HG02571 (cell line): ENCODE data around the gene NFE2.

Experiments
- ATAC-seq: cut with Tn5 transposase; IDR thresholded peaks from one replicate; pipeline ENCODE4 v1.9.1; 2021; ENCODE audit warnings: mild to moderate bottlenecking, moderate library complexity; ENCODE audit not compliant: unreplicated experiment

The NFE2 gene

DNA sequence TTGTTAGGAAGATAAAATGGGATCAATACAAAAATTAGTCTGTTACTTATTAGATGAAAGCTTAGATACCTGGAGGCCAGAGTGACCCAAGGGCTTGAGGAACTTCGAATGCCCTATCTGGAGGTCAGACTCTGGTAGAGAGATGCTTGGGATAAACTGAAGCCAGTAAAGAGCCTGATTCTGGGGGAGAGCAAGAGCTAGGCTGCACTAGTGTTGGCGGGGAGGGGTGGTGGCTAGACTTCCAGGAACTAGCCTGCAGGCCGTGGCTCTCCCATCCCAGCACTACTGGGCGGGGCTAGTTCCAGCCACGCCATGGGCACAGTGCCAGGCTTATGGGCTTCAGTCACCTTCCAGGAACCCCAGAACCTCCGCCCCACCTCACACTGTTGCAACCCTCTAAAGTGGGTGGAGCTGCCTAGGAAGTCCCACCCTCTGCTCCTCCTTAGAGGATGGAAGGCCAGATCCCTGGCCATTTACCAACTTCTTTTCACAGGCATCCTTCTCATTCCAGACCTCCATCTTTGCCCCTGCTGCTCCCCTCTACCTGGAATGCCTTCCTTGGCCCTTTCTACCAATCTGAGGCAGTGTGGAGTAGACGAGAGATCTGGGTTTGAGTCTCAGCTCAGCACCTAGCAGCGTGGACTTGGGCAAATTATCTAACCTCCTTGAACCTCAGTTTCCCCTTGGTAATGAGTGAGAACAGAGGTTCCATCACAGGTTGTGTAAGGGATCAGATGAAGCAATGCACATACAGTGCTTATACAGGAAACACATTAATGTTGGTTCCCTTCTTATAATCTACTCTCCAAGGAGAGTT, 6.3 kb upstream of the NFE2 start:
- ATAC-seq, result no peak

DNA sequence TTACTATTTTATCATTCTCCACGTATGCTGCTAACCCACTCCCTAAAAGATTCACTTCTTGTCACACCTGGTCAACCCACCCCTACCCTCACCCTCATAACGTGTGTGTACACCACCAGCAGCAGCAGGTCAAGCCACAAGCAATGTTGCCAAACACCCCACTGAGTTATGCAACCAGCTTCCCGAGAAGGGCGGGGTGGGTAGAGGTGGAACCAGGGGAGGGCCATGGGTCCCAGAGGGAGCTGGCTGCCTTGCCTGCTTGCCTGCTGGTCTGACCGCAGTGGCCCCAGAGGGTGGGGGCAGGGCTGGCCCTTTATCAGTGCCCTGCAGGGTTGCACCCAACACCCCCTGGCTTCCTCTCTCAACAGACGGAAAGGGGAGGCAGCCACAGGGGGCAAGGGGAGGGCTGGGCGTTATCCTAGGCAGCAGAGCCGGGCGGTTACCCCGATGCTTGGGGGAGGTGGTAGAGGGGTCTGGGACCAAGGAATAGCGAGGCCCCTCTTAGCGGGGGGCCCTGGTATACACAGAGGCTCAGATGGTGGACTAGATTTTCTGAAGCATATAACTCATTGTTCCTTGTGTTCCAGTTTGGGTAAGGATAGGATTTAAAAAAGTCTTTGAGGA, 3.5 kb upstream of the NFE2 start:
- ATAC-seq, result no peak

GRCh38 chr12:54303640-54304039, 2.8 kb upstream of the NFE2 start:
- no peak for ATAC-seq

DNA sequence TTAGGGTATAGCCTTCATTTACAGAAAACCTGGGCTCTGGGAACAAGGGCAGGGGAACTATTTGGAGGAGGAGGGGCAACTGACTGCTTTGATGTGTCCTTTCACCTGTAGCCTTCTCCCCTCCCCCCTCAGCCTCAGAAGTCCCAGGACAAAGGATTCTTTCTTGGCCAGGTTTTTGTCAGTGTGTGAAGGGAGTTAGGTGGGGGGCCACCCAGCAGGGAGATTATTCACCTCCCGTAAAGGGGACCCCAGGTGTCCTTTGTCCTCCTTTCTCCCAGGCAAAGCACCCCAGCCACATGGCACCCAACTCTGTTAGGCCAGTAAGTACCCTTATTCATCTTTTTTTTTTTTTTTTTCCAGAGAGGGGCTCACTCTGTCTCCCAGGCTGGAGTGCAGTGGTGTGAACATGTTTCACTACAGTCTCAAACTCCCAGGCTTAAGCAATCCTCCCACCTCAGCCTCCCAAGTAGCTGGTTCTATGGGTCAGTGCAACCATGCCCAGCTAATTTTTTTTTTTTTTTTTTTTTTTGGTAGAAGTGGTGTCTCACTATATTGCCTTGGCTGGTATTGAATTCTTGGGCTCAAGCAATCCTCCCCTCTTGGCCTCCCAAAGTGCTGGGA, 723 bp upstream of the NFE2 start:
- ATAC-seq, result no peak

GRCh38 chr12:54300225-54300731, 537 bp downstream of the NFE2 start:
- ATAC-seq, result no peak

DNA sequence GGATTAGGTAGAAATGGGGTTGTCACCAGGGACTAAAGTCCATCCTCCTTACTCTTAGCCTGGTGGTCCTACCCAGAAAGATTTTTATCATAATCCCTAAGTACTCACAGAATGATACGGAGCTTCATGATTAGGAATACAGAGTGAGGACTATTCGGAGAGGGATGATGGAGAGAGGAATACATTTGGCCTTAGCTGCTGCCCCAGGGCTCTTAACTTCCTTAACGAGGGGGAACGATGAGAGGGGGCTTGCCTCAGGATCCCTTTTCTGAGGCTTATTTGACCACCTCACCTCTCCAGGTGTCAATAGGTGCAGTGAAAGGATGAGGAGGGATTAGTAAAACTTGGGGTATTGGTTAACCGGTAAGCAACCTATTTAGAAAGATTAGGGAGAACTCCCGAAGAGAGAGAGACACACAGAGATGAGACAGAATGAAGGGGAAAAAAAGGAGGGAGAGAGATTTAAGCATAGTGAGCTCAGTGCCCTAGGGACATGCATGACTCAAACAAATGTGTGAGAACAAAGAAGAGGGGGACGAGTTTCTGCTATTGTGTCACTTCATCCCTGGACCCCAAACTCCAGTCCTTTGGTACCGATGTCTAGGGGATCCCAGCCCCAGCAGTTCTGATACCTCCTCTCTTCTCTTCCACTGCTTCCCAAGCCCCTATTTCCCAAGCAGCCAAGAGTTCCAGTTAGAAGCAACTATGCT, 1.1 kb downstream of the NFE2 start:
- no peak for ATAC-seq

DNA sequence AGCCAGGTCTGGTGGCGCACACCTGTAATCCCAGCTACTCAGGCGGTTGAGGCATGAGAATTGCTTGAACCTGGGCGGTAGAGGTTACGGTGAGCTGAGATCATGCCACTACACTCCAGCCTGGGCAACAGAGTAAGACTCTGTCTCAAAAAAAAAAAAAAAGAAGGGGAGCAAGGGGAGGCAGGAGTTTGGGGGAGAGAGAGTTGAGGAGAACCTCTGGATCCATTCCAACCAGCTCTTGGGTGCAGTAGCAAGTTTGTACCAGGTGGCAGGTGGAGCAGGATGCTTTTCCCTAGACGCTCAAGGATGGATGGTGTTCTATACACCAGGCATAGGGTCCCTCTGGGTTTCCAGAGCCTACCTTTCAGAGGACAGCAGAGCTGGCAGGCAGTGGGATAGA, 1.9 kb downstream of the NFE2 start:
- no peak for ATAC-seq

DNA sequence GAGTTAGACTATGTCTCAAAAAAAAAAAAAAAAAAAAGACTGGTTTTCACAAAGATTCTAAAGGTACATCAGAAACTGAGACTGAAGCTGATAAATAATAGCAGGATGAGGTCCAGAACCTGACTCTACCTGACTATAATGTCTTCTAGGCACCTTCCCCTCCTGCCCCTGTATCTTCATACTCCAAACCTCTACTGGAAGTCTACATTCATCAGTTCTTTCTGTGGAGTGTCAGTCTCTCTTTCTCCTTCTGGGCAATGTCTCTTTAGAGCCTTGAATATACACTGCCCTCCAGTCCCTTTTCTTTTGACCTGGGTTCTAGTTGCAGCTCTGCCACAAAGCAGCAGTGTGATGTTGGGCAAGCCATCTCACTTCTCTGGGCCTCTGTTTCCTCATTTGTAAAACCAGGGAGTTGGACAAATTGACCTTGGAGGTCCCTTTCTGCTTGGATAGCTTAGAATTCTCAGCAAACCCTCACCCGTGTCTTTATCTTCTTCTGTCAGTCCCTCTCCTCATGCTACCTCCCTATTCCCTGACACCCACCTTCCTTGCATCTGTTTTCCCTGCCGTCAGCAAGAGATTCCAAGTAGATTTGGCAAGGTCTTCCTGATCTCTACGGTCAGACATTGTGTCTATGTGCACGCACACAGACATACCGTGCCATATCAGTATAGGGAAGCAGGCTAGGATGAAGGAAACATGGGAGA, 4.3 kb downstream of the NFE2 start:
- ATAC-seq, result no peak

- no peak for ATAC-seq
Observed at GRCh38 chr12:54294953-54295566, 5.8 kb downstream of the NFE2 start.

GRCh38 chr12:54294152-54294952, 6.5 kb downstream of the NFE2 start:
- ATAC-seq, result no peak

GRCh38 chr12:54292931-54293241, 7.9 kb downstream of the NFE2 start:
- ATAC-seq, result no peak

DNA sequence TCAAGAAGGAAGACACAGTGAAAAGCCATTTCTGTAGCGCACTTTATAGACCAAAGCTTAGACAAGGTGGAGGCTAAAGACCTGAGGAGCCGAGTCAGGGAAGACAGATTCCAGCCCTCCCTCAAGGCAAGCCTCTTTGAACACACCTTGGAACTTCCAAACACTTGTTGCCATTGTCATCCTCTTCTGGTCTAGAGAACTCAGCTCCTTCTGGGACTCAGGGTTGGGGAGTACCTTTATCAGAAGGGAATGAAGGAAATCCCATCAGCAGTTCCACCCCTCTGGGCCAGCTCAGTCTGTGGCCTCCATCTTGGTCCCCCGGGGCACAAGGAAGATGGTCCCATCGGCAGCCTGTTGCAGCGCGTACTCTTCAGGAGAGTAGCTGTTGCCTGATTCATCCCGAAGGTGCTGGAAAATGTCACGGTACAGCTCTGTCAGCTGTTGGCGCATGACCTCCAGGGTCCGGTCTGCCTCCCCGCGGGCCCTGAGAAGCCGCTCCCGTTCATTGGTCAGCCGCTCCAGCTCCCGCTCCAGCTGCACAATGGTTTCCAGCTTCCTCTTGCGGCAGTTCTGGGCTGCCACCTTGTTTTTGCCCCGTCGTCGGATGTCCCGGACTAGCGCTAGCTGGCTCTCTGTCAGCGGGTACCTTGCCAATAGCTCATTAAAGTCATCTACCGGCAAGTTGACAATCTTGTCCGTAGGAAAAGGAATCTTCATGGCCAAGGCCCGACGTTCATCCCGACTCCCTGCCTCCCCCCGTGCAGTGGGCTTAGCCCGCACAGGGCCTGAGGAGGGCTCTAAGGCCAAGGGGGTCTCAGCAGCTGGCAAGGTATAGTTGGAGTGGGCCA, 8.5 kb downstream of the NFE2 start:
- no peak for ATAC-seq

- no peak for ATAC-seq
Observed at GRCh38 chr12:54287261-54288157, 13.3 kb downstream of the NFE2 start.

- no peak for ATAC-seq
Observed at GRCh38 chr12:54286042-54287030, 14.5 kb downstream of the NFE2 start.

GRCh38 chr12:54285150-54286041, 15.4 kb downstream of the NFE2 start:
- no peak for ATAC-seq
